HCT116 (cell line): ENCODE results near the gene ITGAV.

Source experiments
- CEBPB ChIP-seq: IDR thresholded peaks from 2 replicates; pipeline ENCODE4 v1.6.1; 2012; ENCODE audit warnings: low read depth
- CTCF ChIP-seq, 3 experiments: fragments of 200-600 bp in 1 of 3; sonication (generic) in 1 of 3; IDR thresholded peaks in 2 of 3; conservative IDR thresholded peaks in 1 of 3; 2 replicates each; pipeline ENCODE4 v1.5.1; 2012 to 2017; ENCODE audit warnings: low read depth in 2 of 3, low read length in 2 of 3, antibody characterized with exemption in 1 of 3, borderline replicate concordance in 1 of 3, control low read depth in 1 of 3, mild to moderate bottlenecking in 1 of 3, mixed read lengths in 1 of 3, mixed run types in 1 of 3, moderate library complexity in 1 of 3; ENCODE audit not compliant: insufficient read depth in 1 of 3
- EZH2phosphoT487 ChIP-seq: fragments of 200-600 bp; IDR thresholded peaks from 2 replicates; pipeline ENCODE4 v1.6.1; 2018; ENCODE audit warnings: antibody characterized with exemption, borderline replicate concordance
- JUND ChIP-seq: IDR thresholded peaks from 2 replicates; pipeline ENCODE4 v1.6.1; 2012
- POLR2A ChIP-seq: IDR thresholded peaks from 2 replicates; pipeline ENCODE4 v1.7.0; 2011; ENCODE audit warnings: borderline replicate concordance; ENCODE audit not compliant: insufficient read depth, insufficient read length; ENCODE audit errors: extremely low read depth
- POLR2AphosphoS5 ChIP-seq: IDR thresholded peaks from 2 replicates; pipeline ENCODE4 v1.6.1; 2011; ENCODE audit warnings: mild to moderate bottlenecking, low read depth, low read length, moderate library complexity
- RAD21 ChIP-seq: IDR thresholded peaks from 2 replicates; pipeline ENCODE4 v1.6.1; 2012; ENCODE audit warnings: low read depth, mild to moderate bottlenecking
- REST ChIP-seq: IDR thresholded peaks from 2 replicates; pipeline ENCODE4 v1.6.1; 2012; ENCODE audit warnings: low read depth
- SIN3A ChIP-seq: IDR thresholded peaks from 2 replicates; pipeline ENCODE4 v1.6.1; 2012; ENCODE audit warnings: low read depth
- YY1 ChIP-seq: IDR thresholded peaks from 2 replicates; pipeline ENCODE4 v1.6.1; 2011; ENCODE audit warnings: low read length, low read depth, moderate library complexity, mild to moderate bottlenecking; ENCODE audit not compliant: insufficient replicate concordance; ENCODE audit errors: extremely low read depth
- ZFX ChIP-seq: fragments of 450-650 bp; IDR thresholded peaks from 2 replicates; pipeline ENCODE4 v1.6.1; 2017

GRCh38 chr2:186614373-186614772 is 24.5 kb downstream of the ITGAV start:
- TF ChIP-seq CTCF (IDR thresholded peaks at IDR 0.05 in 2 of 3, conservative IDR thresholded peaks at IDR 0.05 in 1 of 3; ENCODE audit: borderline replicate concordance in 1 of 3, insufficient read depth in 1 of 3, low read depth in 2 of 3, low read length in 2 of 3): no peak
- no peak for TF ChIP-seq POLR2A
- no peak for TF ChIP-seq EZH2phosphoT487
- no peak for TF ChIP-seq JUND
- TF ChIP-seq SIN3A: no peak
- no peak for TF ChIP-seq ZFX
- TF ChIP-seq POLR2AphosphoS5: no peak
- TF ChIP-seq RAD21: no peak
- no peak for TF ChIP-seq YY1
- TF ChIP-seq REST: no peak
- TF ChIP-seq CEBPB: no peak
